Ovary (tissue), 9 donors: ENCODE results near the gene ATXN3. TPM values are rescaled to one million over a fixed set of nuclear protein-coding genes. Genes with fewer than 3 reads are reported as not detected.

Experiments
- DNase-seq, 5 donors: peaks; one replicate each; pipeline ENCODE4 v3.0.0-alpha.2; 2019 to 2020
- H3K27ac ChIP-seq, 2 donors: fragments of 200-600 bp; one replicate each; pipeline versions ENCODE4 v1.5.1 to v1.8.0; 2019 to 2022
- H3K27me3 ChIP-seq: fragments of 200-600 bp; one replicate; pipeline ENCODE4 v1.8.0; 2022
- H3K36me3 ChIP-seq: fragments of 200-600 bp; sonication (generic); one replicate; pipeline ENCODE4 v1.5.1; 2019
- H3K4me1 ChIP-seq: one replicate; pipeline ENCODE4 v1.8.1; 2013; ENCODE audit warnings: mild to moderate bottlenecking, moderate library complexity; ENCODE audit not compliant: insufficient read depth
- H3K4me3 ChIP-seq: fragments of 200-600 bp; sonication (generic); one replicate; pipeline ENCODE4 v1.5.1; 2017
- H3K9me3 ChIP-seq, 2 donors: fragments of 200-600 bp in 1 of 2; sonication (generic) in 1 of 2; one replicate each; pipeline versions ENCODE4 v1.5.1 to v1.8.1; 2013 to 2019; ENCODE audit warnings: mild to moderate bottlenecking in 1 of 2, moderate library complexity in 1 of 2
- CTCF ChIP-seq, 3 donors: fragments of 450-650 bp in 2 of 3; fragments of 200-600 bp in 1 of 3; IDR thresholded peaks; one replicate each; pipeline versions ENCODE4 v1.5.1 to v1.8.0; 2016 to 2022; ENCODE audit warnings: antibody characterized with exemption in 3 of 3, mild to moderate bottlenecking in 1 of 3
- EP300 ChIP-seq: sonication (generic); formaldehyde crosslinking; IDR thresholded peaks from one replicate; pipeline ENCODE4 v1.6.1; 2017; ENCODE audit warnings: antibody characterized with exemption
- POLR2A ChIP-seq: fragments of 450-650 bp; IDR thresholded peaks from one replicate; pipeline ENCODE4 v1.6.1; 2017; ENCODE audit warnings: antibody characterized with exemption, mild to moderate bottlenecking, moderate library complexity
- WGBS, 3 donors: extraction: QIAGEN DNeasy Blood & Tissue Kit in 1 of 3; methylation state at CpG; one replicate each; pipeline versions ENCODE4 v1.1.5 to v1.1.7; 2013 to 2017; 5-methylcytosine and 5-hydroxymethylcytosine counted together
- intact Hi-C, 4 donors: fragments of 100-400 bp; cut with DNase I; formaldehyde crosslinking; loops; one replicate each; pipeline versions ENCODE4 v1.11.0 to v1.15.1; 2022 to 2023
- polyA plus RNA-seq, 2 donors: library from polyadenylated mRNA; stranded (reverse); fragments of 200-250 nt in 1 of 2; fragments of 350-450 nt in 1 of 2; fragmentation: Illumina TruSeq in 1 of 2; extraction: RNeasy Lipid Tissue Mini Kit (QIAGEN cat#74804) in 1 of 2; gene quantifications; one replicate each; pipeline ENCODE4 v1.2.3, GENCODE V29; 2013 to 2014
- total RNA-seq, 7 donors: library from RNA; depleted of rRNA in 2 of 7; stranded (reverse); fragments of >200 nt in 2 of 7; fragmentation: NEBNext Ultra II Directional in 3 of 7; extraction: Animal tissue kit (Norgen Biotek cat#: 25700) in 3 of 7; gene quantifications; one replicate each; pipeline versions ENCODE4 v1.1.0 to v1.2.4, GENCODE V29; 2016 to 2023
- donor health status: DM: no; HTN: no; CAD: no; lungs with moderate emphysema.
- donor health status: DM: no; HTN: no; CAD: no.
- donor health status: Bipolar disorder and iron deficiency.
- donor health status: DM: yes; HTN: yes; CAD: no.
- donor health status: DM: no; HTN: no; CAD: no.
- donor health status: DM: yes; HTN: yes; CAD: no.

The ATXN3 gene
- total and polyA plus RNA-seq, 9 donors: 11.9 to 35.8 (median 28.8) TPM

GRCh38 chr14:92040431-92041051 lies 65.8 kb downstream of the ATXN3 start:
- no peak for TF ChIP-seq EP300
- no peak for TF ChIP-seq POLR2A
- Histone ChIP-seq H3K4me3 (peak overlapping the region; percentile 63), H3K27me3 (no peaks in the 10 kb centered on the region), H3K27ac (peak overlapping the region; percentile 86 to 97), H3K9me3 (no peaks in the 10 kb centered on the region), H3K4me1 (peaks cover 8% of the 10 kb centered on the region), H3K36me3 (no peaks in the 10 kb centered on the region)
- 0 to 1% (median 1%) methylated on average over 13 of the region's 13 CpGs for WGBS, 3 donors
- DNase-seq: no peak
- intact Hi-C loops: no loop called here

DNA sequence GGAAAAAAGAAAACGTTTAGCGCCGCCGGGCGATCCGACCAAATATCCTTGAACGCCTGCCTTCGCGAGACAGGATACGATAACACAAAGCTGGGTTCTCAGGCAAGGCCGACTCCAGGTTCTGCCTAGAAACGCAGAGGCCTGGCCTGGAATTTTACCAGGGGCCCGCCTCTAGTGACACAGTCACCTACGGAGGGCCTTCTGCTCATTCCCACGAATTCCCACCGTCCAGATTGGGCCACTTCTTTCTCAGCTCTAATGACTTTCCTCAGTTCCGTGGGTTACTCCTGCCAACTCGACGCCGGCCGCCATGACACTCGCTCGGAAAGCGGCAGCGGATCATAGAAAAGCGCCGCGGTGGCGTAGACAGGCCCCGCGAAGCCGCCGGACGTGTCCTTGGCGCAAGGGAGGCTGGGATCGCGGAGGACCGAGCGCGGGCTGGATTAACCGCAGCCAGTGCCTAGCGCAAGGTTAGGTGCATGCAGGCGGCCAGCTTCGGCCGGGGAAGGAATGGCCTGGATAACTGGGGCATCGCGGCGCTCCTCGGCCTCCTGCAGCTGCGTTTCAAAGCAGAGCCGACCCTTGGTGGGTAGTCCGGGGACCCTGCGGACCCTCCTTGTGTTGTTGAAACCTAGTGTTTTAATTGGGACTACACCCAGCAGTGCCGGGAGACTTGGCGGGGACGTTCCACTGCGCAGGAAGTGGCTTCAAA lies 66.5 kb downstream of the ATXN3 start, which contains the start of gene TRIP11:
TRIP11 (minus strand) TSS at position 341 of the 712 bp plus-strand sequence. CDS start 374 bp downstream, outside the sequence.
- intact Hi-C loops: no loop called here

GRCh38 chr14:92039063-92039718 lies 67.2 kb downstream of the ATXN3 start:
- WGBS, 3 donors: 0 to 1% (median 1%) methylated on average over 22 of the region's 22 CpGs
- peak in 2 of 5 donors; percentile 48 to 73 for DNase-seq
- Histone ChIP-seq H3K27me3 (no peaks in the 10 kb centered on the region), H3K27ac (peak overlapping the region; percentile 86 to 97), H3K36me3 (no peaks in the 10 kb centered on the region), H3K4me1 (peaks cover 8% of the 10 kb centered on the region), H3K9me3 (no peaks in the 10 kb centered on the region), H3K4me3 (peak overlapping the region; percentile 63)
- intact Hi-C loops: no loop called here
- no peak for TF ChIP-seq CTCF (IDR thresholded peaks at IDR 0.05)
- TF ChIP-seq POLR2A: no peak
- no peak for TF ChIP-seq EP300

More for the DNA sequence above, 66.5 kb downstream of the ATXN3 start, which contains the start of gene TRIP11:
- H3K4me1 ChIP-seq: peaks cover 8% of the 10 kb centered on the region
- DNase-seq: peak; percentile 89 to 95 (median 90)
- no peaks in the 10 kb centered on the region for H3K27me3 ChIP-seq
- no peaks in the 10 kb centered on the region for H3K36me3 ChIP-seq
- H3K27ac ChIP-seq: peak within 1 kb of the TSS; percentile 86 to 97
- no peaks in the 10 kb centered on the region for H3K9me3 ChIP-seq
- TF ChIP-seq POLR2A (no peak), EP300 (no peak), CTCF (IDR thresholded peaks at IDR 0.05) (peak in 1 of 3 donors; percentile 13)
- WGBS, 3 donors: 0% methylated on average over 57 of the region's 57 CpGs
- H3K4me3 ChIP-seq: peak within 1 kb of the TSS; percentile 63

DNA sequence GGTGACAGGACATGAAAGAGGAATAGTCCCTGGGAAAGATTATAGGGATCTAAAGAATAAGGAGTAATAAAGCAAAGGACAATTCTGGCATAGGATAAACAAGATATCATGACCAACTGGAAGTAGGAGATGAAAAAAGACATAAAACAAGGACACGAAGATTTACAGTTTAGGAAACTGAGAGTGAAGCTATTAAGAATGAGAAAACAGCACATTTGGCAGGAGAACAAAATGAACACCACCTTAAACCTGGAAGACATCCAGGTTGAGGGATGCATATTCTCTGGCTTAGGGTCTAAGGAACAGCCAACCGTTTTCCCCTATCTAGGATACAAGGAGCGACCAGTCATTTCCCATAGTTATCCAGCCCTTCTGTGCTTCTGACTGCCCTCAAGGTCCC lies 68.4 kb downstream of the ATXN3 start:
- WGBS, 3 donors: 14 to 28% (median 16%) methylated on average over 3 of the region's 3 CpGs
- H3K4me1 ChIP-seq: peaks cover 8% of the 10 kb centered on the region
- H3K27ac ChIP-seq: no peak overlapping the region

More for the DNA sequence above, 68.4 kb downstream of the ATXN3 start:
- intact Hi-C loops: no loop called here
- no peaks in the 10 kb centered on the region for H3K9me3 ChIP-seq
- H3K27me3 ChIP-seq: no peaks in the 10 kb centered on the region
- no peaks in the 10 kb centered on the region for H3K36me3 ChIP-seq
- peak overlapping the region; percentile 63 for H3K4me3 ChIP-seq
- TF ChIP-seq CTCF (IDR thresholded peaks at IDR 0.05) (no peak), EP300 (no peak), POLR2A (no peak)
- DNase-seq: no peak
